Fibroblast of gingiva (primary cell): ENCODE measurements around the gene CHEK2.
"Not testable (repeated sequence)": the region's sequence is repeated elsewhere in the genome, so short reads cannot be mapped to it uniquely, and the experiment has no call there.

Experiments
- DNase-seq: peaks from one replicate; pipeline ENCODE4 v3.0.0-alpha.2; 2011; ENCODE audit warnings: low read depth

The CHEK2 gene

DNA sequence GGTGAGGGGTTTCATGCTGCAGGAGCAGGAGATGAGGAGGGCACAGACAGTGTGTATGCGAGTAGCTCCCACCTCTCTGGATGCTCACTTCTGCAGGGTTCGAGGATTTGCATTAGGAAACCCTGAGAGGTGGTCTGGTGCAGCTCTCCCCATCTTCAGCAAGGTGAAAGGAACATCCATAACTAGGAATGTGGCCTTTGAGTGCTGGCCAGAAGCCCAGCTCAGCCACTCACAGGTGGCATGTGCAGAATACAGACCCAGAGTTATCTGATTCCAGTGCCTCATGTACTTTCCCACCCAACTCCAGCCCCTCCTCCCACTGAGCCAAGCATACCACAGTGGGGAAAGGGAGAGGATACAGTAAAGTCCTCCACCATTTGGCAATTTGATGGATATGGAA is 51.8 kb downstream of the CHEK2 start:
- DNase-seq, result not testable (repeated sequence)

DNA sequence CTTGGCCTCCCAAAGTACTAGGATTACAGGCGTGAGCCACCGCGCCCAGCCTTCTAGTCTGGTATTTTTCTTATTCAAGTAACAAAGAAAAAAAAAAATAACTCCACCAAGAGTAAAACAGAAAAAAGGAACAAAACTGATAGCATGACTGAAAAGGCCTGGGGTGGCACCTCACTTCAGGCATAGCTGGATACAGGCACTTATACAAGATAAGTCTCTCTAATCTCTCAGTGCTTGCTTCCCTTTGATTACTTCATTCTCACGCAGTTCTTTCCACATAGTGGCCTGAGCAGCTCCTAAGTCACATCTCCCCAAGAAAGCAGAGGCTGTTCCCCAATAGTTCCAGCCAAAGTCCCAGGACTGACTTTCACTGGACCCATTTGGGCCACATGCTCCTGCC is 58.7 kb downstream of the CHEK2 start:
- DNase-seq, result not testable (repeated sequence)

- DNase-seq, result peak; percentile 9
Measured at GRCh38 chr22:28680813-28681490, 60.7 kb downstream of the CHEK2 start.

- DNase-seq, result peak; percentile 82
Measured at GRCh38 chr22:28679611-28680287, 61.9 kb downstream of the CHEK2 start, which contains the start of gene TTC28. TSS of gene TTC28 (minus strand) at chr22:28679840. CDS start at chr22:28679723, 117 bp downstream.

- DNase-seq, result not testable (repeated sequence)
Measured at GRCh38 chr22:28678778-28679610, 62.6 kb downstream of the CHEK2 start.

DNA sequence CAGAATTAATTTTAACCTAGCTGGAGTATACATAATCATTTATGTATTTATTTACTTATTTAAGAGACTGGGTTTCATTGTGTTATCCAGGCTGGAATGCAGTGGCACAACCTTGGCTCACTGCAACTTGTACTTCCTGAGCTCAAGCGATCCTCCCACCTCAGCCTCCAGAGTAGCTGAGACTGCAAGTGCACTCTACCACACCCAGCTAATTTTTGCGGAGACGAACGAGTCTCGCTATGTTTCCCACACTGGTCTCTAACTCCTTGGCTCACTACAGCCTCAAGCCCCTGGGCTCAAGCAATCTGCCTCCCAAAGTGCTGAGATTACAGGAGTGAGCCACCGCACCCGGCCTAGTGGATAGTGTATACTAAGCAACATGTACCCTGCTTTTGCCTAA is 63.5 kb downstream of the CHEK2 start:
- not testable (repeated sequence) for DNase-seq

DNA sequence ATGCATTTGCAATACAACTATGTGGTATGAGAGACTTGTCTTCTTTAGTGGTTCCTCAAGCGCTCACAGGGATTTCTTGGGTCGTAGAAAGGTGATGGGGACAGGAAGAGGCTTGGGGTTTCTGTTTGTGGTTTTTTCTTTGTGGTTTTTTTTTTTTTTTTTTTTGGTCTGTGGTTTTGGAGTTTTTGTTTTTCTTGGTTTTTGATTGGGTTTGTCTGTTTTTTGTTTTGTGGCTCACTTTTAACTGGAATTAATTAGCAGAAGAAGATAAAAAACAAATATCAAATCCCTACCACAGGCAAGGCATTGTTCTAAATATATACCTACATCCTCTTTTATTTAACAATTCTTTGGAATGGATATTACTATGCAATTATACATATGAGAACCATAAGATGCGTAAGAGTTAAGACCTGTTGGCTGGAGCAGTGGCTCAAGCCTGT is 67.5 kb downstream of the CHEK2 start:
- peak; percentile 44 for DNase-seq

GRCh38 chr22:28670756-28671155 is 70.9 kb downstream of the CHEK2 start:
- no peak for DNase-seq

- DNase-seq, result no peak
Measured at GRCh38 chr22:28670161-28670560, 71.5 kb downstream of the CHEK2 start.

- DNase-seq, result no peak
Measured at GRCh38 chr22:28669387-28669786, 72.2 kb downstream of the CHEK2 start.

DNA sequence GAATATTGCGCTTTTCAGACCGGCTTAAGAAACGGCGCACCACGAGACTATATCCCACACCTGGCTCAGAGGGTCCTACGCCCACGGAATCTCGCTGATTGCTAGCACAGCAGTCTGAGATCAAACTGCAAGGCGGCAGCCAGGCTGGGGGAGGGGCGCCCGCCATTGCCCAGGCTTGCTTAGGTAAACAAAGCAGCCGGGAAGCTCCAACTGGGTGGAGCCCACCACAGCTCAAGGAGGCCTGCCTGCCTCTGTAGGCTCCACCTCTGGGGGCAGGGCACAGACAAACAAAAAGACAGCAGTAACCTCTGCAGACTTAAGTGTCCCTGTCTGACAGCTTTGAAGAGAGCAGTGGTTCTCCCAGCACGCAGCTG is 78.1 kb downstream of the CHEK2 start:
- not testable (repeated sequence) for DNase-seq

GRCh38 chr22:28658448-28658847 is 83.2 kb downstream of the CHEK2 start:
- no peak for DNase-seq

- DNase-seq, result no peak
Measured at GRCh38 chr22:28656181-28656580, 85.4 kb downstream of the CHEK2 start.

DNA sequence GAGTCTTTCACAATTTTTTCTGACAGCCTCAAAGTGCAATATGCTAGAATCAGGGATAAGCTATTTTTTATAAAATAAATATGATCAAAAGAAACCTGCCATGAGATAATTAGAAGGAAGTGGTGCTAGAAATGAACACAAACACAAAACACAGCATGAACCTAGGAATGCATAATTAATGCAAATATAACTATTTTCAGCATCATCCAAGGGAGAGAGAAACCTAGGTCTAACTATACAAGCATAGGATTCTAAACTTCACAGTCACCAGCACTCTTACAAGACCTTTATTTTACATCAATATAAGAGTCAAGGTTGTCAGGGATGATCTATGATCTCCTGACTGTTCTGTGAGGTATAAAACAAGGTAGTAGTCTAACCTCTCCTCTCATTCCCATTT is 91.2 kb downstream of the CHEK2 start:
- no peak for DNase-seq

- DNase-seq, result no peak
Measured at GRCh38 chr22:28648792-28649191, 92.8 kb downstream of the CHEK2 start.

DNA sequence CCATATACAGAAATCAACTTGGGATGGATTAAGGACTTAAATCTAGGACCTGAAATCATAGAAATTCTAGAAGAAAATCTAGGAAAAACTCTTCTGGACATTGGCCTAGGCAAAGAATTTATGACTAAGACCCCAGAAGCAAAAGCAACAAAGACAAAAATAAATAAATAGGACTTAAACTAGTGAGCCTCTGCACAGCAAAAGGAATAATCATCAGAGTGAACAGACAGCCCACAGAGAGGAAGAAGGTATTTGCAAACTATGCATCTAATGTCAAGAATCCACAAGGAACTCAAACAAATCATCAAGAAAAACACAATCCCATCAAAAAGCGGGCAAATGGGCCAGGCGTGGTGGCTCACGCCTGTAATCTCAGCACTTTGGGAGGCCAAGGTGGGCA is 94.4 kb downstream of the CHEK2 start:
- DNase-seq, result no peak

DNA sequence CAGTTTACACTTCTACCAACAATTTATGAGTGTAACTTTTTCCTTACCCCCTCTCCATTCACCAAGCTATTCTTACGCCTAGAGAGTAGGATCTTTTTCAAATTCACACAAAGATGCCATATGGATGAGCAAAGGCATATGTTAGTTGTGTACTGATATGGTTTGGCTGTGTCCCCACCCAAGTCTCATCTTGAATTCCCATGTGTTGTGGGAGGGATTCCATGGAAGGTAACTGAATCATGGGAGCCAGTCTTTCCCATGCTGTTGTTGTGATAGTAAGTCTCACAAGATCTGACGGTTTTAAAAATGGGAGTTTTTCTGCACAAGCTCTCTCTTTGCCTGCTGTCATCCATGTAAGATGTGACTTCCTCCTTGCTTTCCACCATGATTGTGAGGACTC is 102.3 kb downstream of the CHEK2 start:
- DNase-seq, result no peak
